ENCODE results near the gene KAT6B.

DNA sequence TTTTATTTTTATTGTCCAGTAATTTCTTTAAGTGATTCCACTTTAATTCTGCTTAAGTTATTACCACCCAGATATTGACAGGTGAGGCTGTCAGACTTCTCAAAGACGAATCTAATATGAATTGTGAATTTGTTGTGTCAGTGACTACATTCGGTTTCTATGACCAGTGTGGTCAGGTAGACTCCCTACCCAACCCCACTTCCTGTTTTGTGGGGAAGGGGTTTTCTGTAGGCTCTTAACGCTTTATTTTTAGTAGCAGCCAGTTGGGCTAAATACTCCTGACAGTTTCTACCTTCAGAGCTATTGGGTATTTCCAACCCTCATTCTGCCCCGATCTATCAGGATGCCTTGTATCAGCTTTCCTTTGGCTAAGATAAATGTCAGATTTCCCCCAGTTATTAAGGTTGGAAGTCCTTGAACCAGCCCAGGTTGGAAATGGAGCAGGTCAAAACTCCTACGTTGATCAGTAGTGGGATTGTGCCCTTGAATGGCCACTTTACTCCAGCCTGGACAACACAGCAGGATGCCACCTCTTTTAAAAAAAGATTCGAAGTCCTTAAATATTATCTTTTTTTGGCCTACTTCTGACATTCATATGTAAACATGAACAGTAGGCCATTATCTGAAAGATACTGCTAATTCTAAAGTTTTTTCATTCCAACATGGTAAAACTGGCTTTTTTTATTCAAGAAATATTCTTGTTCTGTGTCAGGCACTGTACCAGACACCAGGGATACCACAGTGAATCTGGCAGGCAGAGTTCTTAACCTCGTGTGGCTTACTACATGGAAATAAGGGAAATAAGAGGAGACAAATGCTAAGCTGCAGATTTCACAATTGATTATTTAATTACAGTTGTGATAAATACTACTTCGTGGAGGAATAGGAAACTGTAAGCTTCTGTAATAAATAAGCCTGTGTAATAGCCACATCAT lies 151.8 kb downstream of the KAT6B start:
- TF ChIP-seq EZH2 (IDR thresholded peaks at IDR 0.05; ENCODE audit: low read length, missing control alignments) (no peak), CTCF (conservative IDR thresholded peaks at IDR 0.05 in 1 of 2, IDR thresholded peaks at IDR 0.05 in 1 of 2; ENCODE audit: low read depth in 1 of 2, low read length in 2 of 2) (no peak)

Data from fibroblast of lung (primary cell).